ENCODE data around the gene TIMM23.
"Not testable (repeated sequence)": the region's sequence is repeated elsewhere in the genome, so short reads cannot be mapped to it uniquely, and the experiment has no call there.

Gene TIMM23

DNA sequence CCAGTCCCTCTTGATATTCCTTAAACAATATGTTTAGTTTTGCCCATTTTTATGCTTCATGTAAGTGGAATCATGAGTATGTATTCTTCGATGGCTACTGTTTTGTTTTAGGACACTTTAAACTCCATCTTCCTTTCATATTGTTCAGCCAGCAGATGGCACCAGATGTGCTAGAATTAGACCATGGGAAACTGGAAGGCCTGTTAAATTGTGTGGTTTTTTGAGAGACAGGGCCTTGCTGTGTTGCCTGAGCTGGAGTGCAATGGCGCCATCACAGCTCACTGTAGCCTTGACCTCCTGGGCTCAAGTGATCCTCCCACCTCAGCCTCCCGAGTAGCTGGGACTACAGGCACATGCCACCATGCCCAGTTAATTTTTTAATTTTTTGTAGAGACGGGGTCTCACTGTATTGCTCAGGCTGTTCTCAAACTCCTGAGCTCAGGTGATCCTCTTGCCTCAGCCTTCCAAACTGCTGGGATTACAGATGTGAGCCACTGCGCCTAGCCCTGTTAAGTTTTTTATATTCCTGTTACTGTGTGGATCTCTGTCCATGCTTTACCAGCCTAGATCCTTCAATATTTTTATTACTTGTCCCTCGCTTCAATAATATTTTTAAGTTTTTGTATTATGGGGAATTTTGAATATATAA lies 11.4 kb downstream of the TIMM23 start:
- peak; percentile 77 for DNase-seq (ENCODE audit: low read depth)
- not testable (repeated sequence) for H3K4me3 ChIP-seq (replicated peaks; ENCODE audit: low read depth, low read length)
- TF ChIP-seq, protein P1, sequence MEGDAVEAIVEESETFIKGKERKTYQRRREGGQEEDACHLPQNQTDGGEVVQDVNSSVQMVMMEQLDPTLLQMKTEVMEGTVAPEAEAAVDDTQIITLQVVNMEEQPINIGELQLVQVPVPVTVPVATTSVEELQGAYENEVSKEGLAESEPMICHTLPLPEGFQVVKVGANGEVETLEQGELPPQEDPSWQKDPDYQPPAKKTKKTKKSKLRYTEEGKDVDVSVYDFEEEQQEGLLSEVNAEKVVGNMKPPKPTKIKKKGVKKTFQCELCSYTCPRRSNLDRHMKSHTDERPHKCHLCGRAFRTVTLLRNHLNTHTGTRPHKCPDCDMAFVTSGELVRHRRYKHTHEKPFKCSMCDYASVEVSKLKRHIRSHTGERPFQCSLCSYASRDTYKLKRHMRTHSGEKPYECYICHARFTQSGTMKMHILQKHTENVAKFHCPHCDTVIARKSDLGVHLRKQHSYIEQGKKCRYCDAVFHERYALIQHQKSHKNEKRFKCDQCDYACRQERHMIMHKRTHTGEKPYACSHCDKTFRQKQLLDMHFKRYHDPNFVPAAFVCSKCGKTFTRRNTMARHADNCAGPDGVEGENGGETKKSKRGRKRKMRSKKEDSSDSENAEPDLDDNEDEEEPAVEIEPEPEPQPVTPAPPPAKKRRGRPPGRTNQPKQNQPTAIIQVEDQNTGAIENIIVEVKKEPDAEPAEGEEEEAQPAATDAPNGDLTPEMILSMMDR (IDR thresholded peaks at IDR 0.05; ENCODE audit: low read length, missing control alignments): peak; percentile 35

DNA sequence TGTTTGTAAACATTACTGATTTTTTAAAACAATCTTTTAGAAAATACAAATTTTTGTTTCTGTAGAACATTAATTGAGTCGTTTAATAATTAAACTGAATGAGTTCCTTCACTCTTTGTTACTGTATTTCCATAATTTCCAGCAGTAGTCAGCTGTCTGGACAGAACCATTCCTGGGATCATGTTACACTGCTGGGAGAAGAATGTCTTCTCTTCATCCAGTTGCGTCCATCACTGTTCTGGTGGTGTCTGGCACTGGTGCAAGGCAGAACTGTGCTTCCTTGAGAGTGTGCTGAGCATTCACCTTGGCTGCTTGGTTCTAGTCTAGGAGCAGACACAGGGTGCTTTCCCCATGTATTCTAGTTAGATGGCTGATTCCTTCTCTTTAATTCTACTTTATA lies 12.2 kb downstream of the TIMM23 start:
- DNase-seq (ENCODE audit: low read depth); H3K4me3 ChIP-seq (replicated peaks; ENCODE audit: low read depth, low read length): not testable (repeated sequence)

DNA sequence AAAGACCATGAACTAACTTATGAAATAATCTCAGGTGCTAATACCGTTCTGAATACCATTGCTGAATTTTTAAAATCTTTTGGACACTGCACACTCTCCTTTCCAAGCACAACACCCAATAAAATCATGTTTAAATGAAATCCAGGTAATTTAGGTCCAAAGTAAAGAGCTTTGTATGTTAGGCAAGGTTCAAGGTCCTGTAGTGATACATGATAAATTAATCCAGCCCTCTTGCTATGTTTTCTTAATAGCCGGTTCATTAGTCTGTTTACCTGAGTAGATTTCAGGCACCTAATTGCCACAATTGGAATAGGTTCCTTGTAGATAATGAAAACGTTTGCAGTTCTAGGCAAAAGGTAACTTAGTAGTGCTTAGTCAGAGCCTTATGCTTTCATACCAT lies 13.3 kb downstream of the TIMM23 start:
- not testable (repeated sequence) for H3K4me3 ChIP-seq (replicated peaks; ENCODE audit: low read depth, low read length)

DNA sequence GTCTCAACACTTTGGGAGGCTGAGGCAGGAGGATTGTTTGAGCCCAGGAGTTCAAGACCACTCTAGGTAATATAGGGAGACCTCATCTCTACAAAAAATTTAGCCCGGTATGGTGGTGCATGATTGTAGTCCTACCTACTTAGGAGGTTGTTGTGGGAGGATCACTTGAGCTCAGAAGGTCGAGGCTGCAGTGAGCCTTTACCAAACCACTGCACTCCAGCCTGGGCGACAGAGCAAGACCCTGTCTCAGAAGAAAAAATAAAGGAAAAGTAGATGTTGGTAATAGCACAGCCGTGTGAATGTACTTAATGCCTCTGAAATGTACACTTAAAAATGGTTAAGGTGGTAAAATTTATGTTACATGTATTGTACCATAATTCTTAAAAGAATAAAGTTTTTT lies 25.3 kb downstream of the TIMM23 start:
- no peak for DNase-seq (ENCODE audit: low read depth)
- H3K4me3 ChIP-seq (replicated peaks; ENCODE audit: low read depth, low read length): no peak overlapping the region
- TF ChIP-seq, protein P1 (IDR thresholded peaks at IDR 0.05; ENCODE audit: low read length, missing control alignments): no peak

More for the DNA sequence above, 13.3 kb downstream of the TIMM23 start:
- not testable (repeated sequence) for DNase-seq (ENCODE audit: low read depth)

DNA sequence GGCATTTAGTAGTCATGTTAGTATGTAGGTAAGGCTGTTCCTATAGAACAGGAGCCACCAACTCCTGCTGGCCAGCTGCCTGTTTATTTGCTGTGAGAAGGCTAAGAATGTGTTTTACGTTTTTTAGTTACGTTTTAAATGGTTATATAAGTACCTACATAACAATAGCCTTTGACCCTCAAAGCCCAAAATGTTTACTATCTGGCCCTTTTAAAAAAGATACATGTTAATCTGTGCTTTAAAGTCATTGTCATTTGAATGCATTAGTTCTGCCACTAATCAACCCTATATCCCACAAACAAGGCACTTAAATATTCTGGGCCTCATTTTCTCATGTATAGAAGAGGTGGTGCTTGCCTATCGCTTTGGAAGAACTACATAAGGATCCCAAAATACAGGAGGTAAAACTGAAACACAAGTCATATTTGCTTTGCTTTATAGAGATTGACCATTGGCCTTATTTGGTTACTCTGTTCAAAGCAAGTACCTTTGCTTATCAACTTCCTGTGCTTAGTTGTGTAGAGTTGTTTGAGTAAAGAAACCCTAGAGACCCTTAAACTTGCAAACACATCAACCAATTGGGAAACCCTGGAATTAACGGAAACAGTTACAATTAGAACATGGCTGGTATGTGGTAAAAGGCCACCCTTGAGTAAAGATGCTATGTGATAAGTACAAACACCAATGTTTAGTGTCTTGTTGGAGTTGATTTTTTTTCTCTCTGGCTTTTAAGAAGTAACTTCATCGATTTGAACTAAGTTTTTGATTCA lies 25.9 kb downstream of the TIMM23 start:
- TF ChIP-seq, protein P1 (IDR thresholded peaks at IDR 0.05; ENCODE audit: low read length, missing control alignments): no peak
- H3K4me3 ChIP-seq (replicated peaks; ENCODE audit: low read depth, low read length): no peak overlapping the region
- DNase-seq (ENCODE audit: low read depth): no peak

DNA sequence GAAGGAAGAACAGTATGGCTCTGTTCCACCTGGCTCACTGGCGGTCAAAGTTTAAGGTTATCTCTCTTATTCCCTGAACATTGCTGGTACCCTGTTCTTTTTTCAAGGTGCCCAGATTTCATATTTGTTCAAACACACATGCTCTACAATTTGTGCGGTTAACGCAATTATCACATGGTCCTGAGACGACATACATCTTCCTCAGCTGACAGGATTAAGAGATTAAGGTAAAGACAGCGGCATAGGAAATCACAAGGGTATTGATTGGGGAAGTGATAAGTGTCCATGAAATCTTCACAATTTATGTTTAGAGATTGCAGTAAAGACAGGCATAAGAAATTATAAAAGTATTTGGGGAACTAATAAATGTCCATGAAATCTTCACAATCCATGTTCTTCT lies 27.7 kb downstream of the TIMM23 start:
- DNase-seq (ENCODE audit: low read depth); H3K4me3 ChIP-seq (replicated peaks; ENCODE audit: low read depth, low read length): not testable (repeated sequence)

DNA sequence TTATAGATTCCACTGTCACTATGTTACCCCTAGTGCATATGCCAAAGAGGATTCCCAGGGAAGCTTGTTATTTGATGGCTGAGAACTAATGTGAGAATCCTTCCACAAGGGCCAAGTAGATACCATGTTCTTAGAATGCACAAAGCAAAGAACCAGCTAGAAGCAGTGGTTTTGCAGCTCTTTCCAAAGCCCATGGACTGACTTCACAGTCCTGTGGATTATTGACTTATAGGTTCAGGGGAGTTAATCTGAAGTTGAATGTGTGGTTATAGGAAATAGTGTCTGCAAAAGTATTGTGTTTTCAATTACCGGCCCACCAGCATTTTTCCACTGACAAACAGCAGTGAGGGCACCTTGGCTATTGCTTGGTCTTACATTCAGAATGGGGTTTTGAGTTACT lies 28.2 kb downstream of the TIMM23 start:
- TF ChIP-seq, protein P1 (IDR thresholded peaks at IDR 0.05; ENCODE audit: low read length, missing control alignments): no peak
- DNase-seq (ENCODE audit: low read depth): no peak
- H3K4me3 ChIP-seq (replicated peaks; ENCODE audit: low read depth, low read length): no peak overlapping the region

DNA sequence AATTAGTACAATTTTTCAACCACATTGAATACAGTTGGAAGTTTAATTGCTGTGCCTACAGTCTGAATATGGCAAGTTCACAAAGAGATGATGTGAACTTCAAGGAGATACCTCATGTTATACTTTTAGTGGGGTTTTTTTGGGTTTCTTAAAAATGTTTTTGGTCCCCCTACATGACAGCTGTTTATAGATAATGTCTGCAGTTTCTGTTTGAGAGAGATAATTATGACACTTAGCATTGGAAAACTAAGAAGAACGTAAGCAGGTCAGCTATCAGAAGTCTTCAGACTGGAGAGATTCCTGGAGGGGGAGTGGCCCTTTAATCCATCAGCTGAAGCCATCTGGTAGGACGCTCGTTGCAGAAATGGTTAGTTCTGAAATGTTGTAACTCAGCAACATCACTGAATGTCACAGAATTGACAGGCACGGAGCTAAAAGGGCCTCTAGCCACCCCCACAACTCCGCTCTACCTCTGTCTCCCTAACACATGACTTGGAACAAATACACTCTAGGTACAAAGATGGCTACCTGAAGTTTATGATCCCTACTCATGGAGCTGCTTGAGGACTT lies 29.0 kb downstream of the TIMM23 start:
- H3K4me3 ChIP-seq (replicated peaks; ENCODE audit: low read depth, low read length): no peak overlapping the region
- TF ChIP-seq, protein P1 (IDR thresholded peaks at IDR 0.05; ENCODE audit: low read length, missing control alignments): no peak
- DNase-seq (ENCODE audit: low read depth): no peak

DNA sequence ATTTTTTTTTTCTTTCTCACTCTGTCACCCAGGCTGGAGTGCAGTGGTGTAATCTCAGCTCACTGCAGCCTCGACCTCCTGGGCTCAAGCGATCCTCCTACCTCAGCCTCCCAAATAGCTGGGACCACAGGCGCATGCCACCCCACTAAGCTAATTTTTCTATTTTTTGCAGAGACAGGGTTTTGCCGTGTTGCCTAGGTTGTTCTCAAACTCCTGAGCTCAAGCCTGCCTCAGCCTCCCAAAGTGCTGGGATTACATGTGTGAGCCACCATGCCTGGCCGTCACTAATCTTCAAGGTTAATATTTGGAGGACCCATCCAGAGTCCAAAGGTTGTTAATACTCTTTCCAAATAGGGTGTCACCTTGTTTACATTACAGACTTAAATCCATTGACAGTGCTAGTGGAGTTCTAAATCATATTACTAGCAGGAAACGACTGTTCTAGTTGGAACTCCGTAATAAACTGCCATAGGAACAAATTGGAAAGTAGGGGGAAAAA lies 29.9 kb downstream of the TIMM23 start:
- DNase-seq (ENCODE audit: low read depth); H3K4me3 ChIP-seq (replicated peaks; ENCODE audit: low read depth, low read length): not testable (repeated sequence)
